Measurements from ENCODE around the gene TMPRSS3.

GRCh38 chr21:42370894-42371654, 24.8 kb downstream of the TMPRSS3 start:
- TF ChIP-seq CTCF (IDR thresholded peaks at IDR 0.05): no peak
- no peak for TF ChIP-seq POLR2A (IDR thresholded peaks at IDR 0.05; ENCODE audit: low read depth)
- TF ChIP-seq POLR2AphosphoS5 (IDR thresholded peaks at IDR 0.05): no peak
- no peak for TF ChIP-seq EP300 (IDR thresholded peaks at IDR 0.05)
